K562 (cell line): ENCODE results near the gene FRMD4A. TPM values are rescaled to one million over a fixed set of nuclear protein-coding genes. Genes with fewer than 3 reads are reported as not detected.
A peak's percentile ranks its signal among the peaks of the same experiment; 100 is the strongest.

Experiments used
- ATAC-seq: fragments of 200-7000 bp; cut with Tn5 transposase; 3 replicates; pipeline ENCODE4 v1.9.1; 2020; ENCODE audit warnings: moderate library complexity
- BruUV-seq: library from RNA; stranded (reverse); fragments of 400-500 nt; replicated peaks from 2 replicates; lab custom pipeline; 2021; lab: Mats Ljungman, UMichigan
- CTCF ChIA-PET: fragments of 300-600 bp; formaldehyde crosslinking; extraction: SDS; loops from one replicate; lab custom pipeline; 2021; ENCODE audit warnings: low intra/inter-chr PET ratio; lab: Yijun Ruan, JAX
- POLR2A ChIA-PET: fragments of 300-600, 350-650 bp; sonication (Branson Sonifier 250); formaldehyde crosslinking; extraction: SDS; loops from one replicate; lab custom pipeline; 2021; ENCODE audit warnings: antibody characterized with exemption, inconsistent platforms; lab: Yijun Ruan, JAX
- DNase-seq, 4 experiments: peaks; one replicate each; pipeline versions ENCODE4 v3.0.0 to v3.0.0-alpha.2; 2011 to 2018; ENCODE audit warnings: low spot score in 3 of 4, mixed read lengths in 3 of 4; ENCODE audit errors: extremely low read depth in 1 of 4
- FAIRE-seq: peaks from 2 replicates; lab custom pipeline; 2011; peaks lifted over from hg19 to GRCh38; lab: Jason Lieb, UNC
- H2AFZ ChIP-seq: 2 replicates; pipeline ENCODE4 v1.6.0; 2011; ENCODE audit warnings: low read depth, low read length, control low read depth, inconsistent platforms
- H3K27ac ChIP-seq: fragments of 200-600 bp; 3 replicates; pipeline ENCODE4 v1.8.0; 2011; ENCODE audit warnings: low read depth, mild to moderate bottlenecking, control low read depth, inconsistent platforms, low read length, moderate library complexity, mixed read lengths; ENCODE audit errors: extremely low read depth
- H3K27me3 ChIP-seq, 2 experiments: fragments of 300-600 bp in 1 of 2; 2 replicates in 1 of 2; 3 replicates in 1 of 2; pipeline versions ENCODE4 v1.6.0 to v1.8.0; 2011; ENCODE audit warnings: inconsistent platforms in 2 of 2, low read length in 2 of 2, mild to moderate bottlenecking in 1 of 2, mixed read lengths in 1 of 2, moderate library complexity in 1 of 2; ENCODE audit not compliant: control insufficient read depth in 2 of 2, insufficient read depth in 2 of 2
- H3K36me3 ChIP-seq: fragments of 300-600 bp; 3 replicates; pipeline ENCODE4 v1.8.0; 2011; ENCODE audit warnings: mild to moderate bottlenecking, low read length, inconsistent platforms; ENCODE audit not compliant: control insufficient read depth, insufficient read depth
- H3K4me1 ChIP-seq, 2 experiments: fragments of 200-600 bp in 1 of 2; replicated peaks in 1 of 2; 2 replicates in 1 of 2; 3 replicates in 1 of 2; pipeline versions ENCODE4 v1.5.1 to v1.8.0; 2011; ENCODE audit warnings: inconsistent platforms in 2 of 2, low read length in 2 of 2, mild to moderate bottlenecking in 1 of 2, mixed read lengths in 1 of 2, moderate library complexity in 1 of 2; ENCODE audit not compliant: control insufficient read depth in 2 of 2, insufficient read depth in 2 of 2
- H3K4me2 ChIP-seq: 2 replicates; pipeline ENCODE4 v1.6.1; 2011; ENCODE audit warnings: low read length, control low read depth, inconsistent platforms, mixed read lengths; ENCODE audit not compliant: insufficient read depth
- H3K4me3 ChIP-seq: fragments of 200-600 bp; sonication (generic), shearing (Covaris generic); 2 replicates; pipeline ENCODE4 v1.5.1; 2016; ENCODE audit warnings: control low read depth, inconsistent platforms
- H3K79me2 ChIP-seq: fragments of 200-600 bp; 3 replicates; pipeline ENCODE4 v1.8.0; 2011; ENCODE audit warnings: low read length, inconsistent platforms; ENCODE audit not compliant: control insufficient read depth, insufficient read depth
- H3K9ac ChIP-seq, 2 experiments: 2 replicates each; pipeline versions ENCODE4 v1.6.0 to v1.6.1; 2011; ENCODE audit warnings: low read depth in 2 of 2, low read length in 2 of 2, control low read depth in 1 of 2, inconsistent platforms in 1 of 2, mild to moderate bottlenecking in 1 of 2, mixed read lengths in 1 of 2; ENCODE audit not compliant: insufficient read depth in 1 of 2
- H3K9me1 ChIP-seq: one replicate; pipeline ENCODE4 v1.6.0; 2011; ENCODE audit warnings: inconsistent platforms, mild to moderate bottlenecking, low read length, moderate library complexity; ENCODE audit not compliant: control insufficient read depth, insufficient read depth
- H3K9me3 ChIP-seq: replicated peaks from 2 replicates; pipeline ENCODE4 v1.5.1; 2011; ENCODE audit warnings: low read depth, low read length, inconsistent platforms; ENCODE audit not compliant: control insufficient read depth, insufficient read depth
- H4K20me1 ChIP-seq: replicated peaks from 2 replicates; pipeline ENCODE4 v1.6.1; 2011; ENCODE audit warnings: low read length, inconsistent platforms, mixed read lengths; ENCODE audit not compliant: control insufficient read depth, insufficient read depth
- CHD2 ChIP-seq: IDR thresholded peaks from 2 replicates; pipeline ENCODE4 v1.6.1; 2011; ENCODE audit warnings: low read depth, low read length
- CLOCK ChIP-seq: fragments of 250-450 bp; sonication (Bioruptor Pico); IDR thresholded peaks from 2 replicates; pipeline ENCODE4 v1.4.0; 2020; ENCODE audit warnings: mild to moderate bottlenecking, moderate library complexity, borderline replicate concordance
- ZNF174 ChIP-seq: fragments of 250-450 bp; sonication (Bioruptor Pico); IDR thresholded peaks from 2 replicates; pipeline ENCODE4 v1.4.0; 2020; ENCODE audit warnings: mild to moderate bottlenecking
- WGBS: fragments of 100-300 bp; shearing (Covaris generic); methylation state at CpG from one replicate; pipeline ENCODE4 v1.1.6; 2016; ENCODE audit warnings: low coverage, mixed read lengths; ENCODE audit not compliant: insufficient coverage; ENCODE audit errors: missing lambda C conversion rate; 5-methylcytosine and 5-hydroxymethylcytosine counted together
- in situ Hi-C: fragments of 300-500 bp; cut with MboI; formaldehyde crosslinking; loops from 4 replicates; pipeline ENCODE4 v1.15.0; 2018; ENCODE audit warnings: inconsistent platforms, mixed read lengths
- intact Hi-C: fragments of 100-400 bp; cut with micrococcal nuclease; formaldehyde crosslinking; loops from 2 replicates; pipeline ENCODE4 v1.14.2; 2022
- polyA plus RNA-seq, 8 experiments: library from polyadenylated mRNA; depleted of rRNA in 4 of 8; stranded (reverse) in 5 of 8; unstranded in 3 of 8; fragments of >200 nt; fragmentation: Nextera tagmentation in 2 of 8; fragmentation: Illumina TruSeq in 1 of 8; extraction: Ambion mirVana in 2 of 8; extraction: Trizol in 1 of 8; gene quantifications; 2 replicates each; pipeline versions ENCODE4 v1.2.1 to v1.2.3, GENCODE V29; 2011 to 2014; ENCODE audit warnings: inconsistent platforms in 1 of 8, missing spikeins in 1 of 8
- total RNA-seq, 7 experiments: library from RNA; depleted of rRNA in 6 of 7; stranded (reverse); fragments of >200 nt in 6 of 7; fragmentation: Illumina TruSeq in 2 of 7; extraction: Trizol in 2 of 7; gene quantifications; 2 replicates each; pipeline versions ENCODE4 v1.2.1 to v1.2.3, GENCODE V29; 2011 to 2021; ENCODE audit warnings: low replicate concordance in 1 of 7

FRMD4A gene
- total and polyA plus RNA-seq, 9 of the 15 experiments (the other 6 are each of a cell fraction or from before 2014, with no cell fraction given) = 0.80 to 5.2 (median 3.0) TPM

DNA sequence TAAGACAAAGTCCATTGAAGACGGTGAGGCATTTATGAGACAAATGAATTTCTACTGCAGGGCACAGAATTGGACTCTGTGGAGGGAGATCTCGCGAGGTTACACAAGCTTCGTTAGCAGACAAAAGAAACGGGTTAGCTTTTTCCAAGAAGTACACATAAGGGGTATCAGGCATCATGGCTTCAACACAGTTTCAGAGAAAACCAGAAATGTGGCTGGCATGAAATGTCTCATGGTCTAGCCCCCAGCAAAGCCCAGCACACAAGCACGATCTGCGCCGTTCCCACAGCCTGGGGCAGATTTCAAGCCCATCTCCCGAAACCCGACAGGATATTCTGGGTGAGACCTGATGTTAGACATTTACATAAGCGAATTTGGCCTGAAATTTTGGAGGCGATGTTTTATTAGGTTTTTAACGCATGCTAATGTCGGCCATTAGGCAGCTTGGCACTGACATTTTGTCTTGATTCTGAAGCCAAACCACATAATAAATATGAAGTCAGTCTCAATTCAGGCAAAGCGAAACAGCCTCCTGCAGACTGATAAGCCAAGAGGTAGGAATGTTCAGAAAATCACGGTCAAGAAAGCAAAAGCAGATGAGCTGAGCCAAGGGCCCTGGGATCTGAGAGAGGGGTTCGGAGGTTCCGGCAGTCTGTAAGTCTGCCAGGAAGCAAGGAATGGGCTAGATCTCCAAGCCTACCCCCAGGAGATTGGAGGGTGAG is 503.5 kb downstream of the FRMD4A start:
- Histone ChIP-seq H3K4me3 (no peak overlapping the region), H3K79me2 (no peaks in the 10 kb centered on the region), H3K9me1 (no peaks in the 10 kb centered on the region), H3K9me3 (no peaks in the 10 kb centered on the region), H4K20me1 (no peaks in the 10 kb centered on the region; the same call in 1 of the 2 replicates), H3K36me3 (no peaks in the 10 kb centered on the region), H2AFZ (no peak overlapping the region), H3K27me3 (peaks cover 13 to 30% of the 10 kb centered on the region in 2 experiments), H3K4me2 (peak overlapping the region; percentile 13), H3K27ac (no peak overlapping the region), H3K4me1 (no peaks in the 10 kb centered on the region; a peak in 1 of 5 replicates), H3K9ac (no peak overlapping the region)
- no peak for FAIRE-seq
- TF ChIP-seq CHD2 (peak; percentile 83), ZNF174 (no peak), CLOCK (CRISPR knock-in tag) (no peak)
- ATAC-seq = 0 out of 3 replicates have a peak, but pooled peaks have one; percentile 42
- intact Hi-C loops (no loop called here), in situ Hi-C loops (no loop called here)
- BruUV-seq = no TSS peak
- whole genome bisulfite sequencing = under 1% methylated on average over 18 of the region's 18 CpGs
- DNase-seq = peak in 1 of 4 experiments; percentile 9
- POLR2A ChIA-PET = interaction anchor here (0.6 kb wide), 1 partner anchor 9 kb away, joined by 3 read pairs; no protein-coding TSS in a partner anchor
- CTCF ChIA-PET = no interaction called here
